HG02973 (cell line): ENCODE measurements around the gene UNC5C.

ENCODE experiments used
- ATAC-seq: cut with Tn5 transposase; IDR thresholded peaks from one replicate; pipeline ENCODE4 v1.9.1; 2021; ENCODE audit warnings: moderate library complexity; ENCODE audit not compliant: unreplicated experiment

Gene UNC5C

DNA sequence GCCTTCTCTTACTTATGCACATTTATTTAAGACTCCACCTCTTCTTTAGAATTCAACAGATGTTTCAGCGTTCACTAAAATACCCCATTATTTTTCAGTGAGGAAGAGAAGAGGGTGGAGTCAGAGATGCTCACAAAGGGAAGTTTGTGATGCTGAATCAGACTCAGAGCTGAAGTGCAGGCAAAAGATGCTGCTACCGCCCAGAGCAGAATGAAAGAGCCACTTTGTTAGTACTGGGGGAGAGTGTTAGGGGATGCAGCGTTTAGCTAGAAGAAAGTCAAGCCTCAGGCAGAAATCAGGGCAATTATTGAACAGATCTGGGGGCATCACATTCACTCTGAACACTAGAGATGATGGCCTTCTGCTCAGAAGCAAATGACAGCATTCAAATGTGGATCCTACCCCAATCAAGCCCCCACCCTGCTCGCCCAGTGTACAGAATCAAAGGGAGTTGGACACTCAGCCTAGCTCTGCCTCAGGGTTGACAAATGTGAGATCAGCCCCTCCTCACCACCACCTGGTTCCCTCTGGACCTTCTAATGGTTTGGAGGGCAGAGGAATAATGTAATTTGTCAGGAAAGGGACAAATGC lies 138.3 kb downstream of the UNC5C start:
- no peak for ATAC-seq

DNA sequence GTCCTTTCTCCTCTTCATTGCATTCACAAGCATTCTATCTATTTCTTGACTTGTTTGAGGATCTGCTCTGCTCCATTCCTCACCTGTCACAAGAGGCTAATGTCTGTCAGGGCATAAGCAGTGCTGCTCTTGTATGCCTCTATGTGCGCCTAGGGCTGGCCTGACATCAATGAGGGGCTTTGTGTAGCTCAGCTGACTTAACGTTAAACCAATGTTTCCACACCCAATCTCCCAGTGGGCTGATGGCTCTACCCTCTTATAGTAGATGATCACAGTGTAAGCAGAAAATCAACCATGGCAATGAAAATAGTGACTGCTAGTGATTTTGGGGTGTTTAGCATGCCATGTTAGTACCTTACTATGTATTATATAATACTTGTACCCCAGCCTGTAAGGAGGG lies 139.0 kb downstream of the UNC5C start:
- ATAC-seq, result no peak

DNA sequence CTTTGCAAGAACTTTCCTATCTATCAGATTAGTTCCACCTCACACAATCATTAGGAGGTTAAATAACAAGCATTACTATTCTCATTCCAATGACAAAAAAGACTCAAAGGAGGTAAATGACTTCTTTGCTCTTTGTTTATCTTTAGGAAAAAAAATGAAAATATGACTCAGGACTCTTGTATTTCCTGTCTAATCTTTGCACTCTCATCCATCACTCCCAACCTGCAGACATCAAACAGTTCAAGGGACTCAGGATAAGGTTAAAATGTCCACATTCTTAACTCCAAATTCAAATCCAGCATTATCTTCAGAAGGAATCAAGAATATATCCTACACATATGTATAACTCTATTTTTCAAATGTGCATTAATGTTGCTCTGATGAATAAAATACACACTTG lies 139.6 kb downstream of the UNC5C start:
- no peak for ATAC-seq

DNA sequence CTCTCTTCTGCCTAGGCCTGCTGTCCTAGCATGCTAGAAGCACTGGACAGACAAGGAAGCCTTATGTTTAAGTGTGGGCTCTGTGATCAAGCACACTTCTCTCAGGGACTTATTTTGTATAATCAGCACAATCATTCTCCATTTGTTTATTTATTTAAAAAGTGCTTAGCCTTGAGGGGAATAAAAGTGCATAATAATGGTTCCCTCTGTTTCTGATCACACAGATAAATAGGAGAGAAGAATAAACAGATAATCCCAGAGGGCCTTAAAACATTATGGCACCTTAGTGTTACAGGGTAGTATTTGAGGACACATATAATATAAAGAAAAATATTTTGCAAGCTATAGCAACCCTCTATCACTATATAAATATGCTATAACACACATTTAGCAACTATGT lies 146.5 kb downstream of the UNC5C start:
- no peak for ATAC-seq

DNA sequence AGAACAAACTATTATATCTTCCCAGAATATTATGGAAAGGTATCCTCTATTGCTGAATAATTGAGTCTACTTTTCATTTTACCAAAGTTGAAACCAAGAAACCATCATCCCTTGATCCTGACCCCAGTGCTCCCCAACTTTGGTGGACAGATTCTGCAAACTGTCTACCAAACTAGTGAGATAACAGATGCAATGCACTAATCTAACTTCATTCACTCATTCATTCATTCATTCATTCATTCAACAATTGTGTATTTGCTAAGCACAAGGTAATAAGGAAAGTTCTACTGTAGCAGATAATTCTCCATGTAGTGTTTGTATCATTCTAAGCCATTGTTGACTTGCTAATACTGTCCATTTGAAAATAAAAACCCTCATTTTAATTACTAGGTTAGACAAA lies 150.6 kb downstream of the UNC5C start:
- ATAC-seq, result no peak

DNA sequence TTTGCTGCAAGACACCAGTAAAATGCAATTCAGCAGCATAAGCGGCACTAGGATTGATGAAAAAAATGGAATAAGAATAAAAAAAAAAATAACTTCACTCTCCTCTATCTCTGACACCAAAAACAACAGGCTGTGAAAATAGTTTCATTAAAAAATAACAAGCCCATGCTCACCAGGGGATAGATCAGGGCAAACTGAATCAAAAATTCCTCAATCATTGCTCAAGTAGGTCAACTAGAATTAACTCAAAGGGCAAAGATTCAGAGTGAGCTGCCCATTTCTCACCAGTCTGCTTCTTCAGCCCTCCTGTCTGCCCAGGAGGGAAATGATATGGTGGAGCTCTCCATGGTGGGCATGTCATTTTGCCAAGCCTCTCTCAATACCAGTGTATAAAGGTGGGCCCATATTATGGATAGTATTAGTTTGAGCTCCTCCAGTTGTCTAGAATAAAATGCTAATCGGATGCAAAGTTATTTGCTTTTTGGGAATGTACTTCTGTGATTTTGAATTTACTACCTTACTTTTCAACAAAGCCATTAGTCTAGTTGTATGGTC lies 153.9 kb downstream of the UNC5C start:
- ATAC-seq, result no peak

DNA sequence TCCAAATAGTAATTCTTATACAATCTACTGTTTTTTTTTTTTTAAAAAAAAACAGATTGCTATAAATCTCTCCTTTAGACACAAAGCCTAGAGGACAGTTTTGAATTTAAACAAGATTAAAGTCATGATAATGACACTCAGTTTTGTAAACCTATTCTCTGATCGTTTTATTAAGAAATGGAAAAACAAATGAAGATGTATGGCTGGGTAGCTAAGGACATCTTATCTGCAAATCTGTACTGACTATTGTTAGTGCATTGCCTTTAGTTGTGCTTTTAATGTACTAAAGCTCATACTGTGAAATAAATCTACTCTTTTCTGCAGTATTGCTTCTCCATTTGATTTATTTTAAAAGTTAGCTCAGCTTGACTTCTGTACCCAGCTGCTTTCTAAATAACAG lies 155.0 kb downstream of the UNC5C start:
- no peak for ATAC-seq

DNA sequence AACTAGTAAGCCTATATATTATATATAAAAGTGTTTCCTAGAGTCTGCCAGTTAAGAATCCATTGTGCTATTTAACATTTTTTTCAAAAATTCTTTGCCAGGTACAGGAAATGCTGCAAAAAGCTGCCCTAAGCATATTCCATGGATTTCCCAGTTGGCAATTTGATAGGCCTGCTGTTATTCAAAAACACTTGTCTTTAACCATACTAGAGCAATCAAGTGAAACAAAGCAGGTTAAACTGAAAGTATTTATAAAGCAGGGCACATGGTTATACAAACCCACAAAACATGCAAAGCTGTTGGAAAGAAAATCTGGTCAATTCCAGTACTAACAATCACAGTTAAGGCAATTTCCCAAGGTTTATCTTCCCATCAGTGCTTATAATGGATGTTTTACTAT lies 159.9 kb downstream of the UNC5C start:
- ATAC-seq, result no peak

DNA sequence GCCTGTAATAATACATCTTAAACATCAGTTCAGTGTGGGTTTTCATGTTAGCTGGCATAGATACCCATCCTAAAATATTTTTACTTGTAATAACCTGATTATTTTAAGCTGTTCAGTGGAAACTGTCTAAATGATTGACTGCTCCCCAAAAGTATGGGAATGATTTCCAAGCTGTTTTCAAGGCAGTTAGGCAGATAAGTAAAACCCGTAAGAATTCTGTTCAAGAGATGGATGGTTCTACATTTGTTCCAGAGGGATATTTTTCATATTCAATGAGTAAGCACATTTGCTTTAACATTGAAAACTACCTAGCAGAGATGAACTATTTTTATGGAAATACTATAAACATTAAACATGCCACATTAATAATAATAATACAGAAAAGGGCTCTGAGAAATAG lies 161.1 kb downstream of the UNC5C start:
- ATAC-seq, result no peak

DNA sequence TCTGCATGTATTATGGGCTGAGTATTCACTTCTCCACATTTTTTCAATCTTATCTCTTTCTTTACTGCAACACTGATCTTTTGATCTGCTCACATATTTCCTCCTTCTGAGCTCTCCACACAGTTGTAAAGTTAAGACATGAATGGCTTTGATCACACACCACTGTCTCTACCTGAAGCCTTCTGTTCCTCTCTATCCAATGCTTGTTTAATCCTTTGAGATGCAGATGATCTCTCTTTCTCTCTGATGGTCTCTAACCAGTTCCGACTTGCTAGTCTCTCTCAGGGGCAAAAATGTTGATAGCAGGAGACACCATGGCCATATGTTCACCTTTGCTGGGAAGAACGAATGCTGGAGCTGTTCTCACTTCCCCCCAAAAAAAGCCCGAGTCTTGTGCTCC lies 162.4 kb downstream of the UNC5C start:
- ATAC-seq, result no peak

DNA sequence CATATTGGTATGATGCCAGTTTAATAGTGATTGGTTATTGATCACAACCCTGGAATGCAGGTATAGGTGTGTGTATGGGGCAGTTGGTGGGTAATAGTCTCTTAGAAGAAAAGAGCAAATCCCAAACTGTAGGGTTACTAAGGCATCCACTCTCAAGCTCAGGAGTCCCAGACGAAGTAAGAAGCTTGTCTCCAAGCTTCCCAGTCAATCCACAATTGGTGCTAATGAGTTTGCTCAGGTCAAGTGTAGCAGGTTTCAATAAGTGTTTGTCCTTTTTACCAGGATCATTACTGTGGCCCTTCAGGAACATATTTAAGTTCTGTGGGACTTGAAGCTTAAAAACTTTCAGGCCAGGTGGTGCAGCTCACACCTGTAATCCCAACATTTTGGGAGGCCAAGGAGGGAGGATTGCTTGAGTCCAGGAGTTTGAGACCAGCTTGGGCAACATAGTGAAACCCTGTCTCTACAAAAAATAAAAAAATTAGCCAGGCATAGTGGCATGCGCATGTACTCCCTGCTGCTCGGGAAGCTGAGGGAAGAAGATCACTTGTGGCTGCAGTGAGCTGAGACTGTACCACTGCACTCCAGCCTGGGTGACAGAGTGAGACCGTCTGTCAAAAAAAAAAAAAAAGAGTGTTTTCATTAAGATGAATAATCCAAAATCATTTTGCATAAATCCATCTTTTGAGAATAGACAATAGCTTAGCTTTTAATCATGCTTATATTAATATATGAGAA lies 166.8 kb downstream of the UNC5C start:
- ATAC-seq, result no peak

DNA sequence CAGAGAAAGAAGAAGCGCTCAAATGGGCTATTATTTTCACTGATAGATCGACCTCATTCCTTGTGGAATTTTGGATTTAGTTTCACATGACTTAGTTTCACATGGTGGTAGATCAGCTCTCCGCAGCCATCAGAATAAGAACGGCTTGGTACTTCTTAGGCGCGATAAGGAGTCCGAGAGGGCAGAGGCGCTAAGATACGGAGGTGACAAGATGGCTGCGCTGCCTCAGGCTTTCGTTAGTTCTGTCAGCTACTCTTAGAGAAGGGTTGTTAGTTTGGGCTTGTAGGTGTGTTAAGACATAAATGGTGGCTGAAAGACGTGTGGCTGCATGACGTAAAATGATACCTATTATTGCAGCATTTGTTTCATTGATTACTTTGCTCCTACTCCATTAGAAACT lies 169.1 kb downstream of the UNC5C start:
- ATAC-seq, result no peak

DNA sequence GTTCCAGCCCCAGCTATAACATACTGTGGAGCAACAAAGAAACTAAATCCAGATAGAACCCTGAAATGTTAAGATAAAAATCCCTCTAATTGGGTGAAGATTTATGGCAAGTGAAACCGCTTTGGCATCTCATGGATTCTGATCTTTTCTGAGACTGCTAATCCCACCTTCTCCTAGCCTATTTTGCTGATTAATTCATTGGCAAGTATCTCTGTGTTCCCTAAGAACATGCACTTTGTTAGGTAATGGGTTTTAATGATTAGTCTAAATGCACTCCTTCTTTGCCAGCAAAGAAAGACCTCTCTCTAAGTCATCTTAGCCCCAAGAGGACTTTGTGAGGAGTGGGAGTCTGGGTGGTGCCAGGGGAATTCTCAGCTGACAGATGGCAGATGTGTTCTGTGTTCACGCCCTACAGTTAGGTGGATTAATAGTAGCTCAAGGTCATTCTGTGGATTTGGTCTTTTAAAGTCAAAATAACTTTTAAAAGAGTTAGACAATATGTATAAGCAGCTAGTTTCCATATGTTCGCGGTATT lies 171.3 kb downstream of the UNC5C start:
- ATAC-seq, result no peak

DNA sequence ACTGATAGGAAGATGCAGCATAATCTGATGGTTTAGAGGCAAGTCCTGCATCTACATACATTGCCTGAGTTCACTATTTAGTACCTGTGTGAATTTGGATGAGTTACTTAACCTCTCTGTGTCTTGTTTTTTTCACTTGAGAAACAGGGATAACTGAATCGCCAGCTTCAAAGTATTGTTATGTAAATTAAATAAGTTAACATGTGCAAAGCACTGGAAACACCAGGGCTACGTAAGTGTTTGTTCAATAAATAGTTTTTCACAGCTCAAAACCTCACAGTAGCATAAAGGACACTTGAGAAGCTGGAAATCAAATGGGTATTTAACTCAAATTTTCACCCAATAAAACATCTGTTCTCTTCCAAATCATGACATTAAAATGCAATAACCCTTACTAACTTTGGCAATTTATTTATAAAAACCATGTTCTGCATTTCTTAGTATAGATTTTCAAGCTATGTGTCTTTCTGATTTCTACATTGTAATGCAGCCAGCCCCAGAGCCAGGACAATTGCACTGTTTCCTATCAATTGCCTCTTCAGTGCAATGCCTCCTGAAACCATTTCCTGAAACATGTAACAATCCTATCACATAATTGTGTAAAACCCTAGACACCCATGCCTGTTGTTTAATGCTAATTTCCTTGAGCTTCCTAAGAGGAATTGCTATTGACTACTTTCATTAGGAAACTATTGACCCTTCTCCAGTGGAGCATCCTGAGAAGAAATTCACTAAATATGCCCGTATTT lies 177.1 kb downstream of the UNC5C start:
- no peak for ATAC-seq

DNA sequence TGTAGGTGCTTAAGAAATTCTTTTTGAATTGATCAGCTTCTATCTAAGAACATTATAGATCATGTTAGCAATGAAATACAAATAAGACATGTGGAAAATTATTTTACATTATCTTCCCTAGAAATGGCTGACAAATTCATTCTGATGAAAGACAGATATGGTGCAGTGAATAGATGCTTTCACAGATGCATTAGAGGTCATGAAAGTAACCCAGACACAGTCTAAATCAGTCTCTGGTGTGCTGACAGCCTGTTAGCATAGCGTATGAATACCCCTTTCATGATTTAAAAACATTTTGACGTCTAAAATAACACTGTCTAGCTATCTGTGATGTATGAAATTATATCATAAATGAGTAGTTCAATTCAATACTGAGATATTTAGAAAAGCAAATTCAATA lies 180.9 kb downstream of the UNC5C start:
- no peak for ATAC-seq

DNA sequence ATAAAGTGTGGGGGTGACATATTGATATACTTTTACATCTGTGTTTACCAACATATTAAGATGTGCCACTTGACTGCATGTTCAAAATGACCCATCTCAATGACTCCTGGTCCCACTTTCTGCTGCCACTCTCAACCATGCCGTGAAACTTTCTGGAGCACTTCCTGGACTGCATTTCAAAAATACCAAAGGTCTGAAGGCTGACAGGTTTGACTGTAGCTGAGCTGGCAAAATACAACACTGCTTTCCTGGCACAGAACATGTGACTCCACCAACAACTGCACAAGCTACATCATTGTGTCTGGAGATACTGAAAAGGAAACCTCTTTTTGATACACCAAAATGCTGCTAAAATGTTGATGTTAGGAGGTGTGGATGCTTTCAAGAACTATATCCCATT lies 184.8 kb downstream of the UNC5C start:
- no peak for ATAC-seq

DNA sequence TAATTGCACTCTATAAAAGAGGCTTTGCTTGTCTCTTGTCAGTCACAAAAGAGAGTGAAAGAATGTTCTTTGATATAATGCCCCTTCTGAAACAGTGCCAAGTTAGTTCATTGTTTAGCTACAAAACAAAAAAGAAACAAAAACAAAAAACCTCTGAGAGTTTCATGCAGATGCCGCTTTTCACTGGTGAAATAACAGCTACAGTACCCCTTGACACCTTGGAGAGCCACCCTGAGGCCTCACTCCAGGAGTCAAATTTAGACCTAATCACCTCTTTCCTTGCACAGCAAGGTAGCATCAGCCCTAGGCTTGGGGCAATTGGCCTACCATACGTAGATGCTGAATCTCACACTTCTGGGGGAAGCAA lies 185.2 kb downstream of the UNC5C start:
- ATAC-seq, result no peak

DNA sequence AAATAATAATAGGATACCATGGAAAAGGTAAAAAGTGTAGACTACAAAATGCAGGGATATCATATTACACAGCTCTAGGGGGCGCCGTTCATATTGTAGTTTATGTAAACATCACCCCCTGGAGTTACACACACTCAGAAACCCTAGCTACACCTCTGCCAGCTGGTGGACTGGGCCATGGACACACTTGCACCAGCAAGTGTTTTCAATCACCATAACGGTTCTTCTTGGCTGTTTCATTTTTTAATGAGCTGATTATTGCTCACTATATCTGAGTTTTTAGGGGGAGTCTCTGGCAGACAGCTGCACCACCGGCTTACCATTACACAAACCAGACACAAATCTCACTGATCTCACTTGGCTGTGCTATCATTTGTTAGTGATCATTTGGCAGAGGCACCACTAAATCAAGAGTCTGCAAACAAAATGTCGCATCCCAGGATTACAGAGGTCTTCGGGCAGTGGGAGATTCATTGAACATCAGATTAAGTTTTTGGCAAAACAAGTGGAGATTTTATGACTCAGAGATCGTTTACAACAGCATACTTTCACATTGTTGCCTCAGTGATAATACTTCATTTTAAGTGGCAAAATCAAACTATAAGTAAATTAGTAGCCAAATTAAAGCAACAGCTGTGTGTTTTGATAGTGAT lies 185.7 kb downstream of the UNC5C start:
- no peak for ATAC-seq

DNA sequence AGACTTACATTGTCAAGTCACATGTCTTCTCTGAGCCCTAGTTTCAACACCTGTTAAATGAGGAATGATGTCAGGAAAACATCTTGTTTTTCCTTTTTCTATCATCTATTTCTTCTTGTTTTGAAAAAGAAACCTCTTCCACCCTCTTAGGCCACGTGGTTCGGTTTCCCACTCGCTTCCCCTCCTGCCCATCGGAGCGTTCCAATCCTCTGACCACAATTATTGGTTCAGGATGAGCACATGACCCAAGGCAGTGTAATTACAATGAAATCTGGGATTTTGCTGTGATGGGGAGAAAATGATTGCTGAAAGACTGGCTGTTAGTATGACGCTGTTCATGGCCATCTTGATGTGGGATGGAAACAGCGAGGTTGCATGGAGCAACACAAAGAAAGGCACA lies 186.7 kb downstream of the UNC5C start:
- no peak for ATAC-seq

DNA sequence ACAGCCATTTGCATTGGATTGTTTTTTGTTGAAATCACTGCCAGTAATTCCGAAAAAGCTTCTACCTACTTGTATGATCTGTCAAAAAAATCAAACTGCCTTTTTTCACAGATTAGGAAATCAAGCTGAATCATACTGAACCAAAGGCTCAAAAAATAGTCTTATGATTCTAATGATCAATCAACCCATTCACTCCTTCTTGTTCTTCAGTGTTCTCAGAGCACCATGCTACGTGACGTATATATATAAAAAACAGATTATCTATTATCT lies 187.1 kb downstream of the UNC5C start:
- ATAC-seq, result no peak

DNA sequence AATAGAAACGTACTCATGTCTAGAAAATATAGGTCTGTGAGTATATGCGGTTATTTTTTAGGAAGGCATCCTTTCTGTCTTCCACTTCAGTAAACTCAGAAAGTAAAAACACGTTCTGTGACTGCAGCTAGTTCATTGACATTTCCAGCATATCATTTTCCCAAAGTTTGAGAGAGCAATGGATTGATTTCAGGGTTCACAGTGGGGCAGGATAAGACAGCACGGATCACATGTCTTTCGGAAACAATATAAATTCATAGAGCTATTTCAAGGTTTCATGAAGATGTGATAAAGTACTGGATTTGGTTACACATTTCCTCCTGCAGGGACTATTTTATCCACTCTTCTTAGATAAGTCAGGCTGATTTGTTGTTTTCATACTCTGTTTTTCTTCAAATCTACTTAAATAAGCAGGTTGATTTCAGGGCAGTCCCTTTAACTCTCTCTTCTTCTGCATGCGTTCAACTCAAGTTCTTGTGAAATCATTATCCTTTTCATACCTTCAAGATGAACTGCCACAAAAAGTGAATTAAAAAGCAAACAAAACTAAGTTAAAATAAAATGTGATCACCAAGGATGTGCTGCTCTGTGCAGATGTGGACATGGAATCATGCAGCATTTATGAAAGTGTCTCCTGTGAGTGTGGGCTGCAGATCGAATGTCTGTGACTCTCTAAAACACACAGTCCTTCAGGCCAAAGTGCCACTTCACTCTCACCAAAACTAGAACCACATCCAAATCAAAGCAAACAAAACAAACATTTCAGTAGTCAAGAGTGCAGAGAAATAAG lies 187.7 kb downstream of the UNC5C start:
- ATAC-seq, result no peak
